K562 (cell line): ENCODE measurements around the gene MAS1L. TPM values are rescaled to one million over a fixed set of nuclear protein-coding genes. Genes with fewer than 3 reads are reported as not detected.

ENCODE experiments used
- ATAC-seq: fragments of 200-7000 bp; cut with Tn5 transposase; 3 replicates; pipeline ENCODE4 v1.9.1; 2020; ENCODE audit warnings: moderate library complexity
- BruUV-seq: library from RNA; stranded (reverse); fragments of 400-500 nt; replicated peaks from 2 replicates; lab custom pipeline; 2021; lab: Mats Ljungman, UMichigan
- CTCF ChIA-PET: fragments of 300-600 bp; formaldehyde crosslinking; extraction: SDS; loops from one replicate; lab custom pipeline; 2021; ENCODE audit warnings: low intra/inter-chr PET ratio; lab: Yijun Ruan, JAX
- POLR2A ChIA-PET: fragments of 300-600, 350-650 bp; sonication (Branson Sonifier 250); formaldehyde crosslinking; extraction: SDS; loops from one replicate; lab custom pipeline; 2021; ENCODE audit warnings: antibody characterized with exemption, inconsistent platforms; lab: Yijun Ruan, JAX
- DNase-seq, 4 experiments: peaks; one replicate each; pipeline versions ENCODE4 v3.0.0 to v3.0.0-alpha.2; 2011 to 2018; ENCODE audit warnings: low spot score in 3 of 4, mixed read lengths in 3 of 4; ENCODE audit errors: extremely low read depth in 1 of 4
- FAIRE-seq: peaks from 2 replicates; lab custom pipeline; 2011; peaks lifted over from hg19 to GRCh38; lab: Jason Lieb, UNC
- H2AFZ ChIP-seq: 2 replicates; pipeline ENCODE4 v1.6.0; 2011; ENCODE audit warnings: low read depth, low read length, control low read depth, inconsistent platforms
- H3K27ac ChIP-seq: fragments of 200-600 bp; 3 replicates; pipeline ENCODE4 v1.8.0; 2011; ENCODE audit warnings: low read depth, mild to moderate bottlenecking, control low read depth, inconsistent platforms, low read length, moderate library complexity, mixed read lengths; ENCODE audit errors: extremely low read depth
- H3K27me3 ChIP-seq, 2 experiments: fragments of 300-600 bp in 1 of 2; 2 replicates in 1 of 2; 3 replicates in 1 of 2; pipeline versions ENCODE4 v1.6.0 to v1.8.0; 2011; ENCODE audit warnings: inconsistent platforms in 2 of 2, low read length in 2 of 2, mild to moderate bottlenecking in 1 of 2, mixed read lengths in 1 of 2, moderate library complexity in 1 of 2; ENCODE audit not compliant: control insufficient read depth in 2 of 2, insufficient read depth in 2 of 2
- H3K36me3 ChIP-seq: fragments of 300-600 bp; 3 replicates; pipeline ENCODE4 v1.8.0; 2011; ENCODE audit warnings: mild to moderate bottlenecking, low read length, inconsistent platforms; ENCODE audit not compliant: control insufficient read depth, insufficient read depth
- H3K4me1 ChIP-seq, 2 experiments: fragments of 200-600 bp in 1 of 2; replicated peaks in 1 of 2; 2 replicates in 1 of 2; 3 replicates in 1 of 2; pipeline versions ENCODE4 v1.5.1 to v1.8.0; 2011; ENCODE audit warnings: inconsistent platforms in 2 of 2, low read length in 2 of 2, mild to moderate bottlenecking in 1 of 2, mixed read lengths in 1 of 2, moderate library complexity in 1 of 2; ENCODE audit not compliant: control insufficient read depth in 2 of 2, insufficient read depth in 2 of 2
- H3K4me2 ChIP-seq: 2 replicates; pipeline ENCODE4 v1.6.1; 2011; ENCODE audit warnings: low read length, control low read depth, inconsistent platforms, mixed read lengths; ENCODE audit not compliant: insufficient read depth
- H3K4me3 ChIP-seq: fragments of 200-600 bp; sonication (generic), shearing (Covaris generic); 2 replicates; pipeline ENCODE4 v1.5.1; 2016; ENCODE audit warnings: control low read depth, inconsistent platforms
- H3K79me2 ChIP-seq: fragments of 200-600 bp; 3 replicates; pipeline ENCODE4 v1.8.0; 2011; ENCODE audit warnings: low read length, inconsistent platforms; ENCODE audit not compliant: control insufficient read depth, insufficient read depth
- H3K9ac ChIP-seq, 2 experiments: 2 replicates each; pipeline versions ENCODE4 v1.6.0 to v1.6.1; 2011; ENCODE audit warnings: low read depth in 2 of 2, low read length in 2 of 2, control low read depth in 1 of 2, inconsistent platforms in 1 of 2, mild to moderate bottlenecking in 1 of 2, mixed read lengths in 1 of 2; ENCODE audit not compliant: insufficient read depth in 1 of 2
- H3K9me1 ChIP-seq: one replicate; pipeline ENCODE4 v1.6.0; 2011; ENCODE audit warnings: inconsistent platforms, mild to moderate bottlenecking, low read length, moderate library complexity; ENCODE audit not compliant: control insufficient read depth, insufficient read depth
- H3K9me3 ChIP-seq: replicated peaks from 2 replicates; pipeline ENCODE4 v1.5.1; 2011; ENCODE audit warnings: low read depth, low read length, inconsistent platforms; ENCODE audit not compliant: control insufficient read depth, insufficient read depth
- H4K20me1 ChIP-seq: replicated peaks from 2 replicates; pipeline ENCODE4 v1.6.1; 2011; ENCODE audit warnings: low read length, inconsistent platforms, mixed read lengths; ENCODE audit not compliant: control insufficient read depth, insufficient read depth
- BRD9 ChIP-seq: fragments of 450-650 bp; IDR thresholded peaks from 2 replicates; pipeline ENCODE4 v1.6.1; 2018; ENCODE audit warnings: low read depth; ENCODE audit not compliant: partially characterized antibody
- CBFB ChIP-seq: sonication (generic); formaldehyde crosslinking; IDR thresholded peaks from 2 replicates; pipeline ENCODE4 v1.4.0; 2020; ENCODE audit warnings: mild to moderate bottlenecking, missing genetic modification reagents
- CTBP1 ChIP-seq: fragments of 450-650 bp; IDR thresholded peaks from 2 replicates; pipeline ENCODE4 v1.6.1; 2016; ENCODE audit warnings: borderline replicate concordance
- CTCFL ChIP-seq: IDR thresholded peaks from 2 replicates; pipeline ENCODE4 v1.6.1; 2011; ENCODE audit warnings: borderline replicate concordance, low read depth, mild to moderate bottlenecking, moderate library complexity, low read length; ENCODE audit not compliant: insufficient read depth, poor library complexity, severe bottlenecking
- WGBS: fragments of 100-300 bp; shearing (Covaris generic); methylation state at CpG from one replicate; pipeline ENCODE4 v1.1.6; 2016; ENCODE audit warnings: low coverage, mixed read lengths; ENCODE audit not compliant: insufficient coverage; ENCODE audit errors: missing lambda C conversion rate; 5-methylcytosine and 5-hydroxymethylcytosine counted together
- in situ Hi-C: fragments of 300-500 bp; cut with MboI; formaldehyde crosslinking; loops from 4 replicates; pipeline ENCODE4 v1.15.0; 2018; ENCODE audit warnings: inconsistent platforms, mixed read lengths
- intact Hi-C: fragments of 100-400 bp; cut with micrococcal nuclease; formaldehyde crosslinking; loops from 2 replicates; pipeline ENCODE4 v1.14.2; 2022
- polyA plus RNA-seq, 8 experiments: library from polyadenylated mRNA; depleted of rRNA in 4 of 8; stranded (reverse) in 5 of 8; unstranded in 3 of 8; fragments of >200 nt; fragmentation: Nextera tagmentation in 2 of 8; fragmentation: Illumina TruSeq in 1 of 8; extraction: Ambion mirVana in 2 of 8; extraction: Trizol in 1 of 8; gene quantifications; 2 replicates each; pipeline versions ENCODE4 v1.2.1 to v1.2.3, GENCODE V29; 2011 to 2014; ENCODE audit warnings: inconsistent platforms in 1 of 8, missing spikeins in 1 of 8
- total RNA-seq, 7 experiments: library from RNA; depleted of rRNA in 6 of 7; stranded (reverse); fragments of >200 nt in 6 of 7; fragmentation: Illumina TruSeq in 2 of 7; extraction: Trizol in 2 of 7; gene quantifications; 2 replicates each; pipeline versions ENCODE4 v1.2.1 to v1.2.3, GENCODE V29; 2011 to 2021; ENCODE audit warnings: low replicate concordance in 1 of 7
- TF ChIP-seq, protein P1 (sequence below): fragments of 250-450 bp; sonication (Bioruptor Pico); IDR thresholded peaks from 2 replicates; pipeline ENCODE4 v1.4.0; 2020; ENCODE audit warnings: borderline replicate concordance

The MAS1L gene
- total and polyA plus RNA-seq, 9 of the 15 experiments (the other 6 are each of a cell fraction or from before 2014, with no cell fraction given), result not detected

GRCh38 chr6:29456971-29457370 is 30.8 kb downstream of the MAS1L start, which contains the start of the genes OR11A1 and OR2H1:
Gene OR11A1 (minus strand): TSS chr6:29457071. CDS start chr6:29427641, 29,430 bp downstream.
Gene OR2H1 (plus strand): TSS chr6:29457155. CDS start chr6:29461770, 4,615 bp downstream.
- intact Hi-C loops, result no loop called here
- FAIRE-seq, result no peak
- DNase-seq, result no peak
- H2AFZ ChIP-seq, result no peak within 1 kb of the TSS
- H3K9ac ChIP-seq, result no peak within 1 kb of the TSS
- H3K27ac ChIP-seq, result no peak within 1 kb of the TSS
- peaks cover 5 to 6% of the 10 kb centered on the region in 2 experiments; a peak in 4 of 5 replicates for H3K27me3 ChIP-seq
- H3K9me3 ChIP-seq, result no peaks in the 10 kb centered on the region
- no peaks in the 10 kb centered on the region for H3K36me3 ChIP-seq
- ATAC-seq, result no peak
- no TSS peak for BruUV-seq
- CTCF ChIA-PET, result no interaction called here
- no peaks in the 10 kb centered on the region for H3K79me2 ChIP-seq
- TF ChIP-seq CTCFL (no peak), BRD9 (no peak), CBFB (CRISPR knock-in tag) (no peak), CTBP1 (no peak)
- TF ChIP-seq, protein P1, sequence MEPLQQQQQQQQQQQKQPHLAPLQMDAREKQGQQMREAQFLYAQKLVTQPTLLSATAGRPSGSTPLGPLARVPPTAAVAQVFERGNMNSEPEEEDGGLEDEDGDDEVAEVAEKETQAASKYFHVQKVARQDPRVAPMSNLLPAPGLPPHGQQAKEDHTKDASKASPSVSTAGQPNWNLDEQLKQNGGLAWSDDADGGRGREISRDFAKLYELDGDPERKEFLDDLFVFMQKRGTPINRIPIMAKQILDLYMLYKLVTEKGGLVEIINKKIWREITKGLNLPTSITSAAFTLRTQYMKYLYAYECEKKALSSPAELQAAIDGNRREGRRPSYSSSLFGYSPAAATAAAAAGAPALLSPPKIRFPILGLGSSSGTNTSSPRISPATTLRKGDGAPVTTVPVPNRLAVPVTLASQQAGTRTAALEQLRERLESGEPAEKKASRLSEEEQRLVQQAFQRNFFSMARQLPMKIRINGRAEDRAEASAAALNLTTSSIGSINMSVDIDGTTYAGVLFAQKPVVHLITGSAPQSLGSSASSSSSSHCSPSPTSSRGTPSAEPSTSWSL (CRISPR knock-in tag), result no peak
- TF ChIP-seq, all 486 proteins: peak for 0
- Histone ChIP-seq H3K4me2 (no peak within 1 kb of the TSS), H3K4me3 (no peak within 1 kb of the TSS), H3K4me1 (no peaks in the 10 kb centered on the region), H3K9me1 (no peaks in the 10 kb centered on the region), H4K20me1 (no peaks in the 10 kb centered on the region)
- WGBS, result 0% methylated on average over 2 of the region's 2 CpGs
- in situ Hi-C loops, result no loop called here
- POLR2A ChIA-PET, result no interaction called here
